K562 (cell line): ENCODE results near the gene TSHZ1. TPM values are rescaled to one million over a fixed set of nuclear protein-coding genes. Genes with fewer than 3 reads are reported as not detected.

Experiments used
- ATAC-seq: fragments of 200-7000 bp; cut with Tn5 transposase; 3 replicates; pipeline ENCODE4 v1.9.1; 2020; ENCODE audit warnings: moderate library complexity
- BruUV-seq: library from RNA; stranded (reverse); fragments of 400-500 nt; replicated peaks from 2 replicates; lab custom pipeline; 2021; lab: Mats Ljungman, UMichigan
- CTCF ChIA-PET: fragments of 300-600 bp; formaldehyde crosslinking; extraction: SDS; loops from one replicate; lab custom pipeline; 2021; ENCODE audit warnings: low intra/inter-chr PET ratio; lab: Yijun Ruan, JAX
- POLR2A ChIA-PET: fragments of 300-600, 350-650 bp; sonication (Branson Sonifier 250); formaldehyde crosslinking; extraction: SDS; loops from one replicate; lab custom pipeline; 2021; ENCODE audit warnings: antibody characterized with exemption, inconsistent platforms; lab: Yijun Ruan, JAX
- DNase-seq, 4 experiments: peaks; one replicate each; pipeline versions ENCODE4 v3.0.0 to v3.0.0-alpha.2; 2011 to 2018; ENCODE audit warnings: low spot score in 3 of 4, mixed read lengths in 3 of 4; ENCODE audit errors: extremely low read depth in 1 of 4
- FAIRE-seq: peaks from 2 replicates; lab custom pipeline; 2011; peaks lifted over from hg19 to GRCh38; lab: Jason Lieb, UNC
- H2AFZ ChIP-seq: 2 replicates; pipeline ENCODE4 v1.6.0; 2011; ENCODE audit warnings: low read depth, low read length, control low read depth, inconsistent platforms
- H3K27ac ChIP-seq: fragments of 200-600 bp; 3 replicates; pipeline ENCODE4 v1.8.0; 2011; ENCODE audit warnings: low read depth, mild to moderate bottlenecking, control low read depth, inconsistent platforms, low read length, moderate library complexity, mixed read lengths; ENCODE audit errors: extremely low read depth
- H3K27me3 ChIP-seq, 2 experiments: fragments of 300-600 bp in 1 of 2; 2 replicates in 1 of 2; 3 replicates in 1 of 2; pipeline versions ENCODE4 v1.6.0 to v1.8.0; 2011; ENCODE audit warnings: inconsistent platforms in 2 of 2, low read length in 2 of 2, mild to moderate bottlenecking in 1 of 2, mixed read lengths in 1 of 2, moderate library complexity in 1 of 2; ENCODE audit not compliant: control insufficient read depth in 2 of 2, insufficient read depth in 2 of 2
- H3K36me3 ChIP-seq: fragments of 300-600 bp; 3 replicates; pipeline ENCODE4 v1.8.0; 2011; ENCODE audit warnings: mild to moderate bottlenecking, low read length, inconsistent platforms; ENCODE audit not compliant: control insufficient read depth, insufficient read depth
- H3K4me1 ChIP-seq, 2 experiments: fragments of 200-600 bp in 1 of 2; replicated peaks in 1 of 2; 2 replicates in 1 of 2; 3 replicates in 1 of 2; pipeline versions ENCODE4 v1.5.1 to v1.8.0; 2011; ENCODE audit warnings: inconsistent platforms in 2 of 2, low read length in 2 of 2, mild to moderate bottlenecking in 1 of 2, mixed read lengths in 1 of 2, moderate library complexity in 1 of 2; ENCODE audit not compliant: control insufficient read depth in 2 of 2, insufficient read depth in 2 of 2
- H3K4me2 ChIP-seq: 2 replicates; pipeline ENCODE4 v1.6.1; 2011; ENCODE audit warnings: low read length, control low read depth, inconsistent platforms, mixed read lengths; ENCODE audit not compliant: insufficient read depth
- H3K4me3 ChIP-seq: fragments of 200-600 bp; sonication (generic), shearing (Covaris generic); 2 replicates; pipeline ENCODE4 v1.5.1; 2016; ENCODE audit warnings: control low read depth, inconsistent platforms
- H3K79me2 ChIP-seq: fragments of 200-600 bp; 3 replicates; pipeline ENCODE4 v1.8.0; 2011; ENCODE audit warnings: low read length, inconsistent platforms; ENCODE audit not compliant: control insufficient read depth, insufficient read depth
- H3K9ac ChIP-seq, 2 experiments: 2 replicates each; pipeline versions ENCODE4 v1.6.0 to v1.6.1; 2011; ENCODE audit warnings: low read depth in 2 of 2, low read length in 2 of 2, control low read depth in 1 of 2, inconsistent platforms in 1 of 2, mild to moderate bottlenecking in 1 of 2, mixed read lengths in 1 of 2; ENCODE audit not compliant: insufficient read depth in 1 of 2
- H3K9me1 ChIP-seq: one replicate; pipeline ENCODE4 v1.6.0; 2011; ENCODE audit warnings: inconsistent platforms, mild to moderate bottlenecking, low read length, moderate library complexity; ENCODE audit not compliant: control insufficient read depth, insufficient read depth
- H3K9me3 ChIP-seq: replicated peaks from 2 replicates; pipeline ENCODE4 v1.5.1; 2011; ENCODE audit warnings: low read depth, low read length, inconsistent platforms; ENCODE audit not compliant: control insufficient read depth, insufficient read depth
- H4K20me1 ChIP-seq: replicated peaks from 2 replicates; pipeline ENCODE4 v1.6.1; 2011; ENCODE audit warnings: low read length, inconsistent platforms, mixed read lengths; ENCODE audit not compliant: control insufficient read depth, insufficient read depth
- ARID3B ChIP-seq: fragments of 250-450 bp; sonication (Bioruptor Pico); IDR thresholded peaks from 2 replicates; pipeline ENCODE4 v1.4.0; 2020; ENCODE audit warnings: borderline replicate concordance
- ATF7 ChIP-seq: fragments of 450-650 bp; IDR thresholded peaks from 2 replicates; pipeline ENCODE4 v1.7.1; 2014; ENCODE audit warnings: mild to moderate bottlenecking, moderate library complexity
- CTBP1 ChIP-seq: fragments of 450-650 bp; IDR thresholded peaks from 2 replicates; pipeline ENCODE4 v1.6.1; 2016; ENCODE audit warnings: borderline replicate concordance
- GABPB2 ChIP-seq: fragments of 250-450 bp; sonication (Bioruptor Pico); conservative IDR thresholded peaks from 2 replicates; pipeline ENCODE4 v1.5.1; 2021; ENCODE audit warnings: mild to moderate bottlenecking
- RFX5 ChIP-seq: IDR thresholded peaks from 2 replicates; pipeline ENCODE4 v1.6.1; 2011; ENCODE audit warnings: low read depth, mild to moderate bottlenecking, improper control_type of control experiment, low read length
- RFX7 ChIP-seq: fragments of 250-450 bp; sonication (Bioruptor Pico); IDR thresholded peaks from 2 replicates; pipeline ENCODE4 v1.5.1; 2021; ENCODE audit warnings: mild to moderate bottlenecking
- RREB1 ChIP-seq: fragments of 250-450 bp; sonication (Bioruptor Pico); IDR thresholded peaks from 2 replicates; pipeline ENCODE4 v1.4.0; 2020
- SMAD4 ChIP-seq: fragments of 250-450 bp; sonication (Bioruptor Pico); conservative IDR thresholded peaks from 2 replicates; pipeline ENCODE4 v1.8.0; 2021; ENCODE audit warnings: inconsistent platforms, mild to moderate bottlenecking, moderate library complexity
- TCF15 ChIP-seq: fragments of 250-450 bp; sonication (Bioruptor Pico); IDR thresholded peaks from 2 replicates; pipeline ENCODE4 v1.8.0; 2022; ENCODE audit warnings: moderate library complexity, mild to moderate bottlenecking, inconsistent platforms
- TRIM28 ChIP-seq: fragments of 450-650 bp; IDR thresholded peaks from 2 replicates; pipeline ENCODE4 v1.6.1; 2017
- ZC3H8 ChIP-seq: fragments of 450-650 bp; IDR thresholded peaks from 2 replicates; pipeline ENCODE4 v1.6.1; 2017
- ZNF511 ChIP-seq: sonication (generic); formaldehyde crosslinking; IDR thresholded peaks from 2 replicates; pipeline ENCODE4 v1.8.0; 2022; ENCODE audit warnings: mild to moderate bottlenecking, missing genetic modification reagents
- ZNF512 ChIP-seq: IDR thresholded peaks from 2 replicates; pipeline ENCODE4 v1.6.1; 2016; ENCODE audit warnings: missing genetic modification characterization, missing compliant biosample characterization
- whole genome bisulfite sequencing: fragments of 100-300 bp; shearing (Covaris generic); methylation state at CpG from one replicate; pipeline ENCODE4 v1.1.6; 2016; ENCODE audit warnings: low coverage, mixed read lengths; ENCODE audit not compliant: insufficient coverage; ENCODE audit errors: missing lambda C conversion rate; 5-methylcytosine and 5-hydroxymethylcytosine counted together
- in situ Hi-C: fragments of 300-500 bp; cut with MboI; formaldehyde crosslinking; loops from 4 replicates; pipeline ENCODE4 v1.15.0; 2018; ENCODE audit warnings: inconsistent platforms, mixed read lengths
- intact Hi-C: fragments of 100-400 bp; cut with micrococcal nuclease; formaldehyde crosslinking; loops from 2 replicates; pipeline ENCODE4 v1.14.2; 2022
- polyA plus RNA-seq, 8 experiments: library from polyadenylated mRNA; depleted of rRNA in 4 of 8; stranded (reverse) in 5 of 8; unstranded in 3 of 8; fragments of >200 nt; fragmentation: Nextera tagmentation in 2 of 8; fragmentation: Illumina TruSeq in 1 of 8; extraction: Ambion mirVana in 2 of 8; extraction: Trizol in 1 of 8; gene quantifications; 2 replicates each; pipeline versions ENCODE4 v1.2.1 to v1.2.3, GENCODE V29; 2011 to 2014; ENCODE audit warnings: inconsistent platforms in 1 of 8, missing spikeins in 1 of 8
- total RNA-seq, 7 experiments: library from RNA; depleted of rRNA in 6 of 7; stranded (reverse); fragments of >200 nt in 6 of 7; fragmentation: Illumina TruSeq in 2 of 7; extraction: Trizol in 2 of 7; gene quantifications; 2 replicates each; pipeline versions ENCODE4 v1.2.1 to v1.2.3, GENCODE V29; 2011 to 2021; ENCODE audit warnings: low replicate concordance in 1 of 7

Gene TSHZ1
- total and polyA plus RNA-seq, 9 of the 15 experiments (the other 6 are each of a cell fraction or from before 2014, with no cell fraction given) = 1.1 to 7.2 (median 2.7) TPM

- Histone ChIP-seq H3K9ac (no peak overlapping the region), H3K9me3 (no peaks in the 10 kb centered on the region), H3K27ac (no peak overlapping the region), H2AFZ (no peak overlapping the region), H3K79me2 (no peaks in the 10 kb centered on the region), H3K36me3 (no peaks in the 10 kb centered on the region), H3K27me3 (peaks cover 7 to 39% of the 10 kb centered on the region in 2 experiments; a peak in 3 of 5 replicates), H4K20me1 (no peaks in the 10 kb centered on the region), H3K4me2 (no peak overlapping the region), H3K4me3 (no peak overlapping the region), H3K9me1 (no peaks in the 10 kb centered on the region), H3K4me1 (no peaks in the 10 kb centered on the region)
- no peak for FAIRE-seq
- ChIA-PET CTCF (no interaction called here), POLR2A (no interaction called here)
- BruUV-seq = no TSS peak
- in situ Hi-C loops = no loop called here
- TF ChIP-seq ATF7 = no peak
- no peak for TF ChIP-seq RFX7 (CRISPR knock-in tag)
- TF ChIP-seq SMAD4 = no peak
- no peak for TF ChIP-seq ARID3B
- no peak for TF ChIP-seq ZC3H8
- no peak for TF ChIP-seq TCF15 (CRISPR knock-in tag)
- no peak for TF ChIP-seq TRIM28
- no peak for TF ChIP-seq GABPB2 (CRISPR knock-in tag)
- no peak for TF ChIP-seq CTBP1
- no peak for TF ChIP-seq ZNF511 (CRISPR knock-in tag)
- no peak for TF ChIP-seq RFX5
- TF ChIP-seq ZNF512 (tag) = no peak
- TF ChIP-seq RREB1 (CRISPR knock-in tag) = no peak
- no peak for DNase-seq
- no peak for ATAC-seq
- intact Hi-C loops = no loop called here
- 8% methylated on average over 11 of the region's 11 CpGs for WGBS
Measured at GRCh38 chr18:75322206-75322605, 111.6 kb downstream of the TSHZ1 start.
